Hepatocyte (in vitro differentiated cells): Measurements from ENCODE around the gene ANAPC5.

Experiments
- EZH2 ChIP-seq: fragments of 200-600 bp; sonication (generic); IDR thresholded peaks from 2 replicates; pipeline ENCODE4 v1.6.1; 2016; ENCODE audit warnings: antibody characterized with exemption, mild to moderate bottlenecking, borderline replicate concordance
- TF ChIP-seq, protein P1 (sequence below): fragments of 200-600 bp; sonication (generic); IDR thresholded peaks from 2 replicates; pipeline ENCODE4 v1.5.1; 2016; ENCODE audit warnings: antibody characterized with exemption, mild to moderate bottlenecking; ENCODE audit not compliant: poor library complexity

DNA sequence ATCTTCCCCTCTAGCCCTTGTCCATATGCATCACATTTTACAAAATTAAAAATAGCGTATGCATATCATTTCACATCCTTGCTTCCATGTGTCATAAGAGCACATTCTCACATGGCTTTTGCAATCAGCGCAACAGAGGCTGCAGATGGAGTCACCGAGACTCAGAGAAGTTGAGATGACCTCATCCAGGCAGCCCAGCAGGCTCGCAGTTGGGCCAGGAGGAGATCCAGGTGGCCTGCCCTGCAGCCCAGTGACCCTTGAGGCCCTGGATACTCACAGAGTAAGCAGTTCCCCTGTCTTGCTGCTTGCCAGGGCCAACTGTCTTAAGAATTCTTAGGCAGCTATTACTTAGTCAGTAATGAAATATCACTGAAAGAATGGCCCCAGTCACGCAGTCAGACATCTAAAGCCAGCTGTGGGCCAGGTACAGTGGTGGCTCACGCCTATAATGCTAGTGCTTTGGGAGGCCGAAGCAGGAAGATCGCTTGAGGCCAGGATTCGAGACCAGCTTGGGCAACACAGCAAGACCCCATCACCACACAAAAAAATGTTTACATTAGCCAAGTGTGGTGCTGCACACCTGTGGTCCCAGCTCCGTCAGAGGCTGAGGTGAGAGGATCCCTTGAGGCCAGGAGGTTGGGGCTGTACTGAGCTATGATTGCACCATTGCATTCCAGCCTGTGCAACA lies 64.8 kb downstream of the ANAPC5 start:
- TF ChIP-seq, protein P1, sequence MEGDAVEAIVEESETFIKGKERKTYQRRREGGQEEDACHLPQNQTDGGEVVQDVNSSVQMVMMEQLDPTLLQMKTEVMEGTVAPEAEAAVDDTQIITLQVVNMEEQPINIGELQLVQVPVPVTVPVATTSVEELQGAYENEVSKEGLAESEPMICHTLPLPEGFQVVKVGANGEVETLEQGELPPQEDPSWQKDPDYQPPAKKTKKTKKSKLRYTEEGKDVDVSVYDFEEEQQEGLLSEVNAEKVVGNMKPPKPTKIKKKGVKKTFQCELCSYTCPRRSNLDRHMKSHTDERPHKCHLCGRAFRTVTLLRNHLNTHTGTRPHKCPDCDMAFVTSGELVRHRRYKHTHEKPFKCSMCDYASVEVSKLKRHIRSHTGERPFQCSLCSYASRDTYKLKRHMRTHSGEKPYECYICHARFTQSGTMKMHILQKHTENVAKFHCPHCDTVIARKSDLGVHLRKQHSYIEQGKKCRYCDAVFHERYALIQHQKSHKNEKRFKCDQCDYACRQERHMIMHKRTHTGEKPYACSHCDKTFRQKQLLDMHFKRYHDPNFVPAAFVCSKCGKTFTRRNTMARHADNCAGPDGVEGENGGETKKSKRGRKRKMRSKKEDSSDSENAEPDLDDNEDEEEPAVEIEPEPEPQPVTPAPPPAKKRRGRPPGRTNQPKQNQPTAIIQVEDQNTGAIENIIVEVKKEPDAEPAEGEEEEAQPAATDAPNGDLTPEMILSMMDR, result no peak
- TF ChIP-seq EZH2, result no peak
